Measurements from ENCODE around the gene BOLA1. TPM values are rescaled to one million over a fixed set of nuclear protein-coding genes. Genes with fewer than 3 reads are reported as not detected.

The BOLA1 gene
- polyA plus RNA-seq, 1 experiment = 10.1 TPM

DNA sequence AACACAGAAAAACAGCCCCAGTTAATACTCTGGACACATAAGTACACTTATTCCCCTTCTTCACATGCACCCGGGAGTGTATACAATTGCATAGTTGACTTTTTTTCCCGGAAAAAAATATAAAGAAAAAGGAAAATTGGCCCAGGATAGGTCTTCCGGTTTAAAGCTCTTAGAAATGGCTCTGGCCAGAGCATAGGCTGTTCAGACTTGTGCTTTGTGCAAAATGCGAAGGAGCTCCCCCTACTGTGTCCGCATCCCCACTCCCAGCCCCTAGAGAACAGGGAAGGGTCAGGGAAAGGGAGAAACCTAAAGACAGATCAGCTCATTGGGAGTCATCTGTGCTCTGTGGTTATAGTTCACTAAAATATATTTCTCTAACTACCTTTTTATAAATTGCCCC lies 42.8 kb downstream of the BOLA1 start:
- DNase-seq (ENCODE audit: low read depth, low spot score) = no peak
- CTCF ChIA-PET = interaction anchor here (0.9 to 1.6 kb wide), 8 partner anchors 8 to 98 kb away, joined by 3 to 8 read pairs (median 4); partner anchors contain the start of gene OTUD7B
- POLR2A ChIA-PET = interaction anchor here (1.7 kb wide), 1 partner anchor 55 kb away, joined by 12 read pairs; a partner anchor contains a TSS
- no peak overlapping the region for H3K4me3 ChIP-seq (ENCODE audit: low read depth, low read length)
- H3K27ac ChIP-seq (ENCODE audit: low read depth, low read length) = no peak overlapping the region
- H3K27me3 ChIP-seq (ENCODE audit: control insufficient read depth, insufficient read depth, low read length) = no peaks in the 10 kb centered on the region
- no peaks in the 10 kb centered on the region for H3K9me3 ChIP-seq (ENCODE audit: control insufficient read depth, insufficient read depth, low read length)
- TF ChIP-seq, protein P1, sequence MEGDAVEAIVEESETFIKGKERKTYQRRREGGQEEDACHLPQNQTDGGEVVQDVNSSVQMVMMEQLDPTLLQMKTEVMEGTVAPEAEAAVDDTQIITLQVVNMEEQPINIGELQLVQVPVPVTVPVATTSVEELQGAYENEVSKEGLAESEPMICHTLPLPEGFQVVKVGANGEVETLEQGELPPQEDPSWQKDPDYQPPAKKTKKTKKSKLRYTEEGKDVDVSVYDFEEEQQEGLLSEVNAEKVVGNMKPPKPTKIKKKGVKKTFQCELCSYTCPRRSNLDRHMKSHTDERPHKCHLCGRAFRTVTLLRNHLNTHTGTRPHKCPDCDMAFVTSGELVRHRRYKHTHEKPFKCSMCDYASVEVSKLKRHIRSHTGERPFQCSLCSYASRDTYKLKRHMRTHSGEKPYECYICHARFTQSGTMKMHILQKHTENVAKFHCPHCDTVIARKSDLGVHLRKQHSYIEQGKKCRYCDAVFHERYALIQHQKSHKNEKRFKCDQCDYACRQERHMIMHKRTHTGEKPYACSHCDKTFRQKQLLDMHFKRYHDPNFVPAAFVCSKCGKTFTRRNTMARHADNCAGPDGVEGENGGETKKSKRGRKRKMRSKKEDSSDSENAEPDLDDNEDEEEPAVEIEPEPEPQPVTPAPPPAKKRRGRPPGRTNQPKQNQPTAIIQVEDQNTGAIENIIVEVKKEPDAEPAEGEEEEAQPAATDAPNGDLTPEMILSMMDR (IDR thresholded peaks at IDR 0.05; ENCODE audit: low read depth, low read length) = peak; percentile 56

DNA sequence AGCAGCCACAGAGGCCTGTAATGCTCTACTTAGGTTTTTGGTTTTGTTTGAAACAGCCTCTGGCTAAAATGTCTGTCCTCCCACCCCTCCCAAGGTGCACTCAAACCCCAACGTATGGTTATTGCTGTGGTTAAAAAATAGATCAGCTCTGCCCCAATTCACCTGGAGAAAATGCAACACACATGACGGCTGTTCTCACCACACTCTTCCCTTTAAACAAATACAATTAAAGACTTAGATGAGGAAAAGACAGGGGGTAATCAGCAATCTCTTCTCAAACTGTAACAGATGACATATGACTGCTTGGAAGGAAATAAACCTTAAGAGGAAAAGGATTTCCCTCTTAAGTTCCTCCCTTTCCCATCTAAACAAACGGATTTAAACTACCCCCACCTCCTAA lies 43.5 kb downstream of the BOLA1 start:
- DNase-seq (ENCODE audit: low read depth, low spot score) = no peak
- TF ChIP-seq, protein P1 (IDR thresholded peaks at IDR 0.05; ENCODE audit: low read depth, low read length) = no peak
- Histone ChIP-seq H3K27me3 (ENCODE audit: control insufficient read depth, insufficient read depth, low read length) (no peaks in the 10 kb centered on the region), H3K27ac (ENCODE audit: low read depth, low read length) (no peak overlapping the region), H3K4me3 (ENCODE audit: low read depth, low read length) (no peak overlapping the region), H3K9me3 (ENCODE audit: control insufficient read depth, insufficient read depth, low read length) (no peaks in the 10 kb centered on the region)
- ChIA-PET CTCF (interaction anchor here (0.6 to 1.6 kb wide), 6 partner anchors 9 to 68 kb away, joined by 3 to 4 read pairs (median 4); partner anchors contain the start of gene OTUD7B), POLR2A (interaction anchor here (1.7 kb wide), 1 partner anchor 55 kb away, joined by 12 read pairs; a partner anchor contains a TSS)

DNA sequence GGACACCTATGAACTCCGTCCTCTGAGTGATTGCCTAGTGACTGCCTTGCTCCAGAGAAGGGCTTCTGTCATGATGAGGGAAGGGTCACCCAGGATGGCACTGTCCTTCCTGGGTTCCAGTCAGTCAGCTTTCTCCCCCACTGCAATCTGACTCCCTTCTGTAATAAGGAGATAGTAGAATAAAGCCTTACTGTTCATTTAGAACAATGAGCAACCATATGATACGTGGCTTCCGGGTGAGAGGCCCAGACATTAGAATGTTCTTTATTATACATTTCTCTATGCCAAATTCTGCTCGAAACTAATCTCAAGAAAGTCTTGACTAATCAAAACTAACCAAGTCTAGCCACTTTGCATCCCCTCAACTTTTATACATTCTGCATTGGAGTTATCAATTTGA lies 45.8 kb downstream of the BOLA1 start:
- no peaks in the 10 kb centered on the region for H3K27me3 ChIP-seq (ENCODE audit: control insufficient read depth, insufficient read depth, low read length)
- H3K27ac ChIP-seq (ENCODE audit: low read depth, low read length) = no peak overlapping the region
- TF ChIP-seq, protein P1 (IDR thresholded peaks at IDR 0.05; ENCODE audit: low read depth, low read length) = no peak

DNA sequence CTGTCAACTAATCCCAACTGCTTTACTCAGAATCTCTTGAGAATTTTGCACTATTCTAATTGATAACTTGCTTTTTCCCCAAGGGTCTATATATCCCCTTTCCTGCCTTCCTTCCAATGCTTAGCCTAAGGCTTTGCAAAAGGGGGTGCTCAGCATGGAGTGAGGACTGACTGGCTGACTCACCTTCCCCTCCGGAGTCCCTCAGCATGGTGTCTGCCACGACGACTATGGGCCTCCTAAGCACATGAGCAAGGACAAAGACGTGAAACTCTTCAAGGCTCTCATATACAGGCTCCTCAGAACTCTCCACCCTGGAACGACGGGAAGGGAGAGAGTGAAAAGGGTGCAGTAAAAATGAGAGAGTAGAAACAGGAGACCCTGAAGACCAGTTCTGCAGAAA lies 50.5 kb downstream of the BOLA1 start:
- ChIA-PET POLR2A (no interaction called here), CTCF (interaction anchor here (0.5 to 1.0 kb wide), 2 partner anchors 12 to 121 kb away, joined by 6 read pairs; no protein-coding TSS in a partner anchor)
- H3K27ac ChIP-seq (ENCODE audit: low read depth, low read length) = no peak overlapping the region
- DNase-seq (ENCODE audit: low read depth, low spot score) = no peak
- no peaks in the 10 kb centered on the region for H3K27me3 ChIP-seq (ENCODE audit: control insufficient read depth, insufficient read depth, low read length)
- no peak overlapping the region for H3K4me3 ChIP-seq (ENCODE audit: low read depth, low read length)
- no peaks in the 10 kb centered on the region for H3K9me3 ChIP-seq (ENCODE audit: control insufficient read depth, insufficient read depth, low read length)
- TF ChIP-seq, protein P1 (IDR thresholded peaks at IDR 0.05; ENCODE audit: low read depth, low read length) = no peak

More for the DNA sequence above, 45.8 kb downstream of the BOLA1 start:
- H3K9me3 ChIP-seq (ENCODE audit: control insufficient read depth, insufficient read depth, low read length) = no peaks in the 10 kb centered on the region
- no peak overlapping the region for H3K4me3 ChIP-seq (ENCODE audit: low read depth, low read length)
- CTCF ChIA-PET = interaction anchor here (0.6 to 1.2 kb wide), 2 partner anchors 16 to 35 kb away, joined by 3 read pairs; no protein-coding TSS in a partner anchor
- no peak for DNase-seq (ENCODE audit: low read depth, low spot score)
- POLR2A ChIA-PET = no interaction called here

Other genes starting within 250 kb of the BOLA1 start
- not detected in 2 replicates for gene FCGR1A, start 116.9 kb upstream of the BOLA1 start, polyA plus RNA-seq (2011; rRNA removed)
- 25.8 and 27.3 TPM in 2 replicates for gene SV2A, start 18.3 kb downstream of the BOLA1 start, polyA plus RNA-seq (2011; rRNA removed)
- 47.6 and 52.7 TPM in 2 replicates for gene SF3B4, start 28.2 kb downstream of the BOLA1 start, polyA plus RNA-seq (2011; rRNA removed)
- 13.9 and 17.0 TPM in 2 replicates for gene MTMR11, start 37.3 kb downstream of the BOLA1 start, polyA plus RNA-seq (2011; rRNA removed)
- gene OTUD7B, start 111.2 kb downstream of the BOLA1 start, polyA plus RNA-seq (2011; rRNA removed) = 10.7 and 11.5 TPM in 2 replicates
- gene VPS45, start 168.2 kb downstream of the BOLA1 start, polyA plus RNA-seq (2011; rRNA removed) = 49.5 and 61.3 TPM in 2 replicates

Measured in AG04450 (cell line).